Esophagus muscularis mucosa (tissue), 4 donors: ENCODE measurements around the gene NUCKS1. TPM values are rescaled to one million over a fixed set of nuclear protein-coding genes. Genes with fewer than 3 reads are reported as not detected.

Source experiments
- DNase-seq: peaks from one replicate; pipeline ENCODE4 v3.0.0-alpha.2; 2017; ENCODE audit errors: extremely low spot score
- H3K27ac ChIP-seq, 4 donors: fragments of 200-600 bp; sonication (generic); replicated peaks in 1 of 4; 1 replicate in 3 of 4; 2 replicates in 1 of 4; pipeline ENCODE4 v1.5.1; 2016 to 2019; ENCODE audit warnings: mild to moderate bottlenecking in 1 of 4
- H3K27me3 ChIP-seq, 4 donors: fragments of 200-600 bp; sonication (generic); one replicate each; pipeline versions ENCODE4 v1.5.1 to v1.6.0; 2016 to 2019
- H3K36me3 ChIP-seq, 4 donors: fragments of 200-600 bp; sonication (generic); one replicate each; pipeline ENCODE4 v1.5.1; 2016 to 2019
- H3K4me1 ChIP-seq, 4 donors: fragments of 200-600 bp; sonication (generic); one replicate each; pipeline ENCODE4 v1.5.1; 2016 to 2019
- H3K4me3 ChIP-seq, 4 donors: fragments of 200-600 bp; sonication (generic); 1 replicate in 2 of 4; 2 replicates in 2 of 4; pipeline ENCODE4 v1.5.1; 2016 to 2019; ENCODE audit warnings: mild to moderate bottlenecking in 4 of 4, moderate library complexity in 1 of 4
- H3K9me3 ChIP-seq, 4 donors: fragments of 200-600 bp; sonication (generic); 1 replicate in 3 of 4; 2 replicates in 1 of 4; pipeline ENCODE4 v1.5.1; 2016 to 2019
- EP300 ChIP-seq: sonication (generic); formaldehyde crosslinking; IDR thresholded peaks from one replicate; pipeline ENCODE4 v1.6.1; 2017; ENCODE audit warnings: antibody characterized with exemption
- POLR2A ChIP-seq: fragments of 450-650 bp; IDR thresholded peaks from one replicate; pipeline ENCODE4 v1.6.1; 2017; ENCODE audit warnings: antibody characterized with exemption, moderate library complexity, mild to moderate bottlenecking, low read depth
- POLR2AphosphoS5 ChIP-seq, 2 donors: sonication (generic); formaldehyde crosslinking; IDR thresholded peaks; one replicate each; pipeline ENCODE4 v1.6.1; 2017; ENCODE audit warnings: antibody characterized with exemption in 2 of 2
- WGBS: methylation state at CpG from one replicate; pipeline ENCODE4 v1.1.5; 2018; 5-methylcytosine and 5-hydroxymethylcytosine counted together
- intact Hi-C: fragments of 100-400 bp; cut with DNase I; formaldehyde crosslinking; loops from one replicate; pipeline ENCODE4 v1.15.1; 2023
- total RNA-seq, 4 donors: library from RNA; depleted of rRNA; stranded (reverse); fragments of >200 nt; gene quantifications; one replicate each; pipeline versions ENCODE4 v1.1.0 to v1.2.1, GENCODE V29; 2016
- TF ChIP-seq, protein P1 (sequence below), 3 experiments: fragments of 200-600 bp in 2 of 3; fragments of 450-650 bp in 1 of 3; sonication (generic) in 2 of 3; IDR thresholded peaks; one replicate each; pipeline ENCODE4 v1.5.1; 2017 to 2019; ENCODE audit warnings: antibody characterized with exemption in 3 of 3, mild to moderate bottlenecking in 2 of 3, moderate library complexity in 1 of 3

NUCKS1 gene
- total RNA-seq, 4 donors from 2014 or later = 111 to 120 (median 116) TPM

GRCh38 chr1:205770618-205771017, 20.6 kb upstream of the NUCKS1 start:
- H3K27me3 ChIP-seq = no peaks in the 10 kb centered on the region
- no peak for DNase-seq
- intact Hi-C loops = no loop called here
- H3K27ac ChIP-seq = peak overlapping the region in 3 of 4 donors; percentile 65 to 68 (median 65)
- peaks cover 1 to 34% (median 30%) of the 10 kb centered on the region in 4 donors for H3K4me1 ChIP-seq
- no peaks in the 10 kb centered on the region for H3K9me3 ChIP-seq
- peaks cover 0 to 14% (median 6%) of the 10 kb centered on the region in 4 donors for H3K36me3 ChIP-seq
- 97% methylated on average over 4 of the region's 4 CpGs for WGBS
- TF ChIP-seq POLR2A (no peak), EP300 (no peak), POLR2AphosphoS5 (IDR thresholded peaks at IDR 0.05) (no peak)
- TF ChIP-seq, protein P1, sequence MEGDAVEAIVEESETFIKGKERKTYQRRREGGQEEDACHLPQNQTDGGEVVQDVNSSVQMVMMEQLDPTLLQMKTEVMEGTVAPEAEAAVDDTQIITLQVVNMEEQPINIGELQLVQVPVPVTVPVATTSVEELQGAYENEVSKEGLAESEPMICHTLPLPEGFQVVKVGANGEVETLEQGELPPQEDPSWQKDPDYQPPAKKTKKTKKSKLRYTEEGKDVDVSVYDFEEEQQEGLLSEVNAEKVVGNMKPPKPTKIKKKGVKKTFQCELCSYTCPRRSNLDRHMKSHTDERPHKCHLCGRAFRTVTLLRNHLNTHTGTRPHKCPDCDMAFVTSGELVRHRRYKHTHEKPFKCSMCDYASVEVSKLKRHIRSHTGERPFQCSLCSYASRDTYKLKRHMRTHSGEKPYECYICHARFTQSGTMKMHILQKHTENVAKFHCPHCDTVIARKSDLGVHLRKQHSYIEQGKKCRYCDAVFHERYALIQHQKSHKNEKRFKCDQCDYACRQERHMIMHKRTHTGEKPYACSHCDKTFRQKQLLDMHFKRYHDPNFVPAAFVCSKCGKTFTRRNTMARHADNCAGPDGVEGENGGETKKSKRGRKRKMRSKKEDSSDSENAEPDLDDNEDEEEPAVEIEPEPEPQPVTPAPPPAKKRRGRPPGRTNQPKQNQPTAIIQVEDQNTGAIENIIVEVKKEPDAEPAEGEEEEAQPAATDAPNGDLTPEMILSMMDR (IDR thresholded peaks at IDR 0.05) = no peak
- H3K4me3 ChIP-seq = no peak overlapping the region

GRCh38 chr1:205769641-205770365, 19.8 kb upstream of the NUCKS1 start:
- no peak overlapping the region for H3K4me3 ChIP-seq
- H3K36me3 ChIP-seq = peaks cover 0 to 14% (median 6%) of the 10 kb centered on the region in 4 donors
- WGBS = 62% methylated on average over 8 of the region's 8 CpGs
- DNase-seq = no peak
- H3K9me3 ChIP-seq = no peaks in the 10 kb centered on the region
- intact Hi-C loops = no loop called here
- peak overlapping the region; percentile 42 to 68 (median 65) for H3K27ac ChIP-seq
- no peaks in the 10 kb centered on the region for H3K27me3 ChIP-seq
- H3K4me1 ChIP-seq = peaks cover 0 to 31% (median 28%) of the 10 kb centered on the region in 4 donors
- TF ChIP-seq POLR2AphosphoS5 (IDR thresholded peaks at IDR 0.05) (peak in 1 of 2 donors; percentile 16), POLR2A (no peak)

DNA sequence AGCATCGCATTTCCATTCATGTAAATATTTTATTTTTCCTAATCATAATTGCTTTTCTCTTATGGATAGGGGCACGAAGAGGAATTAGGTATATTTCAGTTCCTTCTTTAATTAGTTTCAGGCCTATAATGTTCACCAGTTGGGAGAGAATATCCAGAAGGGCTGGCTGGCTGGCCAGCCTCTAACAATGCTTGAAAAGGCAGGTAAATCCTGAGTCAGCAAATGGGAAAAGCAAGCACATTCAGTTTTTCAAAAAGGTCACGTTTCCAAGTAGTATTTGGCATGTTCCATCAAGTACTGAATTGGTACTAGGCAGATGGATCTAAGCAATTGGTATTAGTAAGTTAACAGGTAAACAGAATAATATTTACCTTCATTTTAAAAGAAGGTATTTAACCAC, 17.3 kb upstream of the NUCKS1 start:
- WGBS = 85% methylated on average over 3 of the region's 3 CpGs
- Histone ChIP-seq H3K4me3 (no peak overlapping the region), H3K4me1 (peaks cover 0 to 19% (median 18%) of the 10 kb centered on the region in 4 donors)

DNA sequence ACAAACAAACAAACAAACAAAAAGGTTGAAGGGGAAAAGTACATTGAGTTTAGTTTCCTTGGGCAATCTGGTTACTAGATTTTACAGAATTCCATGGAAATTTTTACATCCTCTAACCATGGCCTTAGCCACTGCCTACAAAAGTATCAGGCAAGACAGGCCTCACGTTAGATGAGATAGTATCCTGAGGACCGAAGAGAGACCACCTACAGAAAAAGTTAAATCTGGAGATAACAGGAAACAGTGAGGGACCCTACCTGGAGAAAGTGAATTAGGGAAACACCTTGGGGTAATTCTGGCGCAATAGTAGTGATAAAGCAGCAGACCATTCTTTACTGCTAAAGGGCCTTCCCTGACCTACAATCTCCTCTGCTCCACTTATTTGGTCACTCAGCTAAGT, 16.6 kb upstream of the NUCKS1 start:
- no peak for TF ChIP-seq POLR2A
- TF ChIP-seq, protein P1 (IDR thresholded peaks at IDR 0.05) = no peak
- no peak for TF ChIP-seq POLR2AphosphoS5 (IDR thresholded peaks at IDR 0.05)
- no peak for TF ChIP-seq EP300
- Histone ChIP-seq H3K4me3 (no peak overlapping the region), H3K27ac (no peak overlapping the region), H3K4me1 (peaks cover 0 to 19% (median 18%) of the 10 kb centered on the region in 4 donors), H3K27me3 (no peaks in the 10 kb centered on the region), H3K9me3 (no peaks in the 10 kb centered on the region), H3K36me3 (peaks cover 0 to 14% (median 6%) of the 10 kb centered on the region in 4 donors)
- no peak for DNase-seq
- WGBS = 91% methylated on average over 3 of the region's 3 CpGs
- intact Hi-C loops = no loop called here

More for the DNA sequence above, 17.3 kb upstream of the NUCKS1 start:
- DNase-seq = no peak
- H3K36me3 ChIP-seq = peaks cover 0 to 14% (median 6%) of the 10 kb centered on the region in 4 donors
- intact Hi-C loops = no loop called here
- TF ChIP-seq POLR2A (no peak), EP300 (no peak), POLR2AphosphoS5 (IDR thresholded peaks at IDR 0.05) (no peak)
- TF ChIP-seq, protein P1 (IDR thresholded peaks at IDR 0.05) = no peak
- no peaks in the 10 kb centered on the region for H3K9me3 ChIP-seq
- no peak overlapping the region for H3K27ac ChIP-seq
- no peaks in the 10 kb centered on the region for H3K27me3 ChIP-seq

GRCh38 chr1:205766038-205766437, 16.1 kb upstream of the NUCKS1 start:
- H3K36me3 ChIP-seq = peaks cover 0 to 14% (median 4%) of the 10 kb centered on the region in 4 donors
- no peak for DNase-seq
- no peak overlapping the region for H3K27ac ChIP-seq
- intact Hi-C loops = no loop called here
- WGBS = 73% methylated on average over 5 of the region's 5 CpGs
- no peak overlapping the region for H3K4me3 ChIP-seq
- no peaks in the 10 kb centered on the region for H3K27me3 ChIP-seq
- TF ChIP-seq, protein P1 (IDR thresholded peaks at IDR 0.05) = no peak
- TF ChIP-seq POLR2AphosphoS5 (IDR thresholded peaks at IDR 0.05) (no peak), POLR2A (no peak), EP300 (no peak)
- H3K9me3 ChIP-seq = no peaks in the 10 kb centered on the region
- peaks cover 0 to 19% (median 18%) of the 10 kb centered on the region in 4 donors for H3K4me1 ChIP-seq
